RWPE1 (cell line): ENCODE results near the gene PLCL1.

Experiments
- CTCF ChIA-PET: fragments of 350-600 bp; sonication (Branson Sonifier 250); formaldehyde crosslinking; extraction: SDS; loops from one replicate; lab custom pipeline; 2021; lab: Yijun Ruan, JAX
- POLR2A ChIA-PET: fragments of 400-600 bp; formaldehyde crosslinking; extraction: SDS; loops from one replicate; lab custom pipeline; 2020; ENCODE audit warnings: antibody characterized with exemption; ENCODE audit not compliant: low non-redundant PET; lab: Yijun Ruan, JAX
- DNase-seq: peaks from one replicate; pipeline ENCODE4 v3.0.0; 2012; ENCODE audit warnings: low spot score
- H3K27ac ChIP-seq: fragments of 450-650 bp; 2 replicates; pipeline ENCODE4 v1.5.1; 2017
- TF ChIP-seq, protein P1 (sequence below): fragments of 450-650 bp; conservative IDR thresholded peaks from 2 replicates; pipeline ENCODE4 v1.5.1; 2017; ENCODE audit warnings: low read depth, mild to moderate bottlenecking

The PLCL1 gene

DNA sequence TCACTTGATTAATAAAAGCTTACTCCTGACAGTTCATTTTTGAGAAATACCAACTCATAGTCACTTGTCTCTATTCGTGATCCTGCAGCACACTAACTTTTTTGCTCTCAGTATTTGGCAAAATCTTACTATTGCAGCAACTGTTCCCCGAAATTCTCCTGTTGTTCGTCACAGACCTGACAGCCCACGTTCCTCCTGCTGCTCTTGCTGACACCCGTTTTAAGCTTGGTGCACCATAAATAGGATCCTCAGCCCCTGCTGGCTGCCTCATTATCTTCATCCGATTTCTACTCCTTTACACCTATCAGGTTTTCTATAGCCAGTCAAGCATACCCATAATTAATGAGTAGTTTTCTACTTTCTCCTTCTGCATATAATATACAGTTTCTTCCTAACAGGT, 368.8 kb downstream of the PLCL1 start:
- POLR2A ChIA-PET, result no interaction called here
- H3K27ac ChIP-seq, result no peak overlapping the region
- CTCF ChIA-PET, result no interaction called here
- TF ChIP-seq, protein P1, sequence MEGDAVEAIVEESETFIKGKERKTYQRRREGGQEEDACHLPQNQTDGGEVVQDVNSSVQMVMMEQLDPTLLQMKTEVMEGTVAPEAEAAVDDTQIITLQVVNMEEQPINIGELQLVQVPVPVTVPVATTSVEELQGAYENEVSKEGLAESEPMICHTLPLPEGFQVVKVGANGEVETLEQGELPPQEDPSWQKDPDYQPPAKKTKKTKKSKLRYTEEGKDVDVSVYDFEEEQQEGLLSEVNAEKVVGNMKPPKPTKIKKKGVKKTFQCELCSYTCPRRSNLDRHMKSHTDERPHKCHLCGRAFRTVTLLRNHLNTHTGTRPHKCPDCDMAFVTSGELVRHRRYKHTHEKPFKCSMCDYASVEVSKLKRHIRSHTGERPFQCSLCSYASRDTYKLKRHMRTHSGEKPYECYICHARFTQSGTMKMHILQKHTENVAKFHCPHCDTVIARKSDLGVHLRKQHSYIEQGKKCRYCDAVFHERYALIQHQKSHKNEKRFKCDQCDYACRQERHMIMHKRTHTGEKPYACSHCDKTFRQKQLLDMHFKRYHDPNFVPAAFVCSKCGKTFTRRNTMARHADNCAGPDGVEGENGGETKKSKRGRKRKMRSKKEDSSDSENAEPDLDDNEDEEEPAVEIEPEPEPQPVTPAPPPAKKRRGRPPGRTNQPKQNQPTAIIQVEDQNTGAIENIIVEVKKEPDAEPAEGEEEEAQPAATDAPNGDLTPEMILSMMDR, result no peak
- DNase-seq, result no peak

GRCh38 chr2:198173864-198174263, 369.5 kb downstream of the PLCL1 start:
- H3K27ac ChIP-seq, result no peak overlapping the region
- TF ChIP-seq, protein P1, result no peak
- POLR2A ChIA-PET, result no interaction called here
- no peak for DNase-seq
- CTCF ChIA-PET, result no interaction called here

GRCh38 chr2:198175271-198175670, 370.9 kb downstream of the PLCL1 start:
- ChIA-PET POLR2A (no interaction called here), CTCF (interaction anchor here (0.6 to 0.7 kb wide), 2 partner anchors 16 to 49 kb away, joined by 3 to 4 read pairs; no protein-coding TSS in a partner anchor)
- TF ChIP-seq, protein P1, result no peak
- H3K27ac ChIP-seq, result no peak overlapping the region
- no peak for DNase-seq

- TF ChIP-seq, protein P1, result no peak
- CTCF ChIA-PET, result no interaction called here
- POLR2A ChIA-PET, result no interaction called here
- H3K27ac ChIP-seq, result no peak overlapping the region
- no peak for DNase-seq
These were observed 372.6 kb downstream of the PLCL1 start for GRCh38 chr2:198177040-198177439.

GRCh38 chr2:198178766-198179165, 374.4 kb downstream of the PLCL1 start:
- no peak for DNase-seq
- H3K27ac ChIP-seq, result no peak overlapping the region
- ChIA-PET POLR2A (no interaction called here), CTCF (interaction anchor here (0.7 kb wide), 1 partner anchor 83 kb away, joined by 4 read pairs; no protein-coding TSS in a partner anchor)
- TF ChIP-seq, protein P1, result no peak

GRCh38 chr2:198186257-198186656, 381.9 kb downstream of the PLCL1 start:
- H3K27ac ChIP-seq, result no peak overlapping the region
- ChIA-PET CTCF (no interaction called here), POLR2A (no interaction called here)
- no peak for DNase-seq
- TF ChIP-seq, protein P1, result no peak
